B cell (primary cell): Measurements from ENCODE around the gene GRAP. TPM values are rescaled to one million over a fixed set of nuclear protein-coding genes. Genes with fewer than 3 reads are reported as not detected.

Source experiments
- ATAC-seq: fragments of 200-7000 bp; cut with Tn5 transposase; one replicate; pipeline ENCODE4 v1.10.0; 2021; ENCODE audit warnings: low read depth, mild to moderate bottlenecking, moderate number of reproducible peaks, moderate library complexity
- CTCF ChIA-PET: fragments of 350-600 bp; sonication (Branson Sonifier 250); formaldehyde crosslinking; loops from one replicate; lab custom pipeline; 2021; ENCODE audit warnings: antibody characterized with exemption, inconsistent platforms; lab: Charles Lee
- POLR2A ChIA-PET: fragments of 350-600 bp; sonication (Branson Sonifier 250); formaldehyde crosslinking; loops from one replicate; lab custom pipeline; 2021; ENCODE audit warnings: antibody characterized with exemption; lab: Charles Lee
- DNase-seq: peaks from one replicate; pipeline ENCODE4 v3.0.0; 2013
- H2AFZ ChIP-seq: 2 replicates; pipeline ENCODE4 v1.6.1; 2012; ENCODE audit warnings: mild to moderate bottlenecking, low read depth, low read length; ENCODE audit not compliant: insufficient read depth, poor library complexity, severe bottlenecking
- H3K27ac ChIP-seq, 2 donors: 1 replicate in 1 of 2; 2 replicates in 1 of 2; pipeline ENCODE4 v1.5.1; 2012 to 2013; ENCODE audit warnings: low read length in 2 of 2, mild to moderate bottlenecking in 2 of 2, moderate library complexity in 1 of 2
- H3K27me3 ChIP-seq, 4 experiments: fragments of 200-600 bp in 1 of 4; sonication (generic) in 1 of 4; replicated peaks in 1 of 4; 1 replicate in 2 of 4; 2 replicates in 2 of 4; pipeline versions ENCODE4 v1.6.1 to v1.7.0; 2013 to 2016; ENCODE audit warnings: low read length in 3 of 4, mild to moderate bottlenecking in 2 of 4, mixed read lengths in 1 of 4, moderate library complexity in 1 of 4; ENCODE audit not compliant: insufficient read depth in 4 of 4, control insufficient read depth in 3 of 4; ENCODE audit errors: control extremely low read depth in 1 of 4
- H3K36me3 ChIP-seq, 2 experiments: replicated peaks in 1 of 2; 1 replicate in 1 of 2; 2 replicates in 1 of 2; pipeline versions ENCODE4 v1.6.1 to v1.7.1; 2013; ENCODE audit warnings: low read length in 1 of 2; ENCODE audit not compliant: insufficient read depth in 2 of 2, control insufficient read depth in 1 of 2; ENCODE audit errors: control extremely low read depth in 1 of 2, extremely low read depth in 1 of 2
- H3K4me1 ChIP-seq, 2 donors: fragments of 200-600 bp in 1 of 2; sonication (generic) in 1 of 2; 1 replicate in 1 of 2; 2 replicates in 1 of 2; pipeline versions ENCODE4 v1.5.1 to v1.6.1; 2013 to 2017; ENCODE audit warnings: low read length in 2 of 2; ENCODE audit not compliant: control insufficient read depth in 2 of 2, insufficient read depth in 2 of 2
- H3K4me2 ChIP-seq: replicated peaks from 2 replicates; pipeline ENCODE3; 2012; ENCODE audit warnings: mild to moderate bottlenecking, low read depth, low read length; ENCODE audit not compliant: poor library complexity, severe bottlenecking
- H3K4me3 ChIP-seq, 5 experiments: fragments of 200-600 bp in 1 of 5; sonication (generic) in 1 of 5; 1 replicate in 3 of 5; 2 replicates in 2 of 5; pipeline versions ENCODE4 v1.5.1 to v1.7.0; 2011 to 2016; ENCODE audit warnings: low read length in 4 of 5, mild to moderate bottlenecking in 4 of 5, low read depth in 2 of 5, control low read depth in 1 of 5, moderate library complexity in 1 of 5; ENCODE audit not compliant: insufficient read depth in 1 of 5; ENCODE audit errors: control extremely low read depth in 1 of 5, extremely low read depth in 1 of 5
- H3K79me2 ChIP-seq: fragments of 200-600 bp; sonication (generic); one replicate; pipeline ENCODE4 v1.6.0; 2016; ENCODE audit warnings: low read length; ENCODE audit not compliant: control insufficient read depth, insufficient read depth
- H3K9ac ChIP-seq: fragments of 200-600 bp; sonication (generic); 2 replicates; pipeline ENCODE4 v1.6.1; 2017; ENCODE audit warnings: mild to moderate bottlenecking, low read length, moderate library complexity
- H3K9me3 ChIP-seq, 3 donors: one replicate each; pipeline versions ENCODE4 v1.6.1 to v1.7.1; 2013; ENCODE audit warnings: low read length in 2 of 3; ENCODE audit not compliant: control insufficient read depth in 2 of 3, insufficient read depth in 1 of 3; ENCODE audit errors: control extremely low read depth in 1 of 3
- H4K20me1 ChIP-seq: 2 replicates; pipeline ENCODE4 v1.6.0; 2012; ENCODE audit warnings: mild to moderate bottlenecking, low read length; ENCODE audit not compliant: insufficient read depth, control insufficient read depth, poor library complexity, severe bottlenecking
- H3K27ac Mint-ChIP-seq: one replicate; pipeline ENCODE4 v1.8.0; 2021; ENCODE audit warnings: mixed read lengths
- H3K27me3 Mint-ChIP-seq: one replicate; pipeline ENCODE4 v1.8.0; 2021; ENCODE audit warnings: mixed read lengths
- H3K4me1 Mint-ChIP-seq: one replicate; pipeline ENCODE4 v1.8.0; 2021; ENCODE audit warnings: mixed read lengths
- H3K4me3 Mint-ChIP-seq: one replicate; pipeline ENCODE4 v1.8.0; 2021; ENCODE audit warnings: mixed read lengths
- H3K9me3 Mint-ChIP-seq: one replicate; pipeline ENCODE4 v1.8.0; 2022; ENCODE audit warnings: mixed read lengths; ENCODE audit not compliant: insufficient read depth
- CTCF ChIP-seq: fragments of 200-600 bp; IDR thresholded peaks from one replicate; pipeline ENCODE4 v1.8.0; 2022; ENCODE audit warnings: antibody characterized with exemption, mild to moderate bottlenecking
- EZH2 ChIP-seq: IDR thresholded peaks from 2 replicates; pipeline ENCODE4 v1.6.1; 2012; ENCODE audit warnings: borderline replicate concordance, low read depth, mild to moderate bottlenecking, moderate library complexity, low read length; ENCODE audit not compliant: insufficient read depth, poor library complexity, severe bottlenecking
- WGBS: methylation state at CpG from one replicate; pipeline ENCODE4 v1.1.5; 2013; ENCODE audit warnings: missing lambda C conversion rate; ENCODE audit not compliant: insufficient coverage; 5-methylcytosine and 5-hydroxymethylcytosine counted together
- intact Hi-C: fragments of 100-400 bp; cut with micrococcal nuclease; formaldehyde crosslinking; loops from one replicate; pipeline ENCODE4 v1.10.0; 2022
- polyA plus RNA-seq: library from polyadenylated mRNA; depleted of rRNA; stranded (reverse); fragments of >200 nt; gene quantifications from 2 replicates; pipeline ENCODE4 v1.2.3, GENCODE V29; 2012
- total RNA-seq, 2 donors: library from RNA; stranded (reverse); fragments of 120-200 nt in 1 of 2; gene quantifications; 1 replicate in 1 of 2; 2 replicates in 1 of 2; pipeline versions ENCODE4 v1.2.3 to v1.2.4, GENCODE V29; 2013 to 2022

The GRAP gene
- total and polyA plus RNA-seq, 2 donors (not counting 1 experiment from before 2014, with no cell fraction given) = 59.8 to 93.2 TPM

GRCh38 chr17:19020016-19020415 lies 26.7 kb downstream of the GRAP start:
- H3K4me1 ChIP-seq = no peaks in the 10 kb centered on the region
- intact Hi-C loops = no loop called here
- H3K79me2 ChIP-seq = no peaks in the 10 kb centered on the region
- ChIA-PET POLR2A (no interaction called here), CTCF (interaction anchor here (1.6 kb wide), 1 partner anchor 59 kb away, joined by 3 read pairs; no protein-coding TSS in a partner anchor)
- no peak for DNase-seq
- no peak overlapping the region for H3K9ac ChIP-seq
- H4K20me1 ChIP-seq = peaks cover 39% of the 10 kb centered on the region
- peaks cover 1 to 44% of the 10 kb centered on the region in 2 experiments for H3K36me3 ChIP-seq
- H3K4me3 Mint-ChIP-seq = no peak overlapping the region
- no peaks in the 10 kb centered on the region for H3K9me3 Mint-ChIP-seq
- no peak overlapping the region for H3K27ac ChIP-seq
- H3K4me1 Mint-ChIP-seq = peaks cover 27% of the 10 kb centered on the region
- H3K27ac Mint-ChIP-seq = peak overlapping the region; percentile 27
- no peak for ATAC-seq
- no peak overlapping the region for H3K4me3 ChIP-seq
- no peak for TF ChIP-seq EZH2
- TF ChIP-seq CTCF = no peak
- H3K4me2 ChIP-seq = no peak overlapping the region
- H3K9me3 ChIP-seq = peaks cover 0 to 4% (median 0%) of the 10 kb centered on the region in 3 donors
- H2AFZ ChIP-seq = no peak overlapping the region
- no peaks in the 10 kb centered on the region for H3K27me3 ChIP-seq
- WGBS = 100% methylated on average over 2 of the region's 3 CpGs
- H3K27me3 Mint-ChIP-seq = no peaks in the 10 kb centered on the region

GRCh38 chr17:19019041-19019941 lies 27.5 kb downstream of the GRAP start:
- H4K20me1 ChIP-seq = peaks cover 34% of the 10 kb centered on the region
- CTCF ChIA-PET = no interaction called here
- no peaks in the 10 kb centered on the region for H3K9me3 Mint-ChIP-seq
- no peak overlapping the region for H3K27ac ChIP-seq
- peaks cover 0 to 4% (median 0%) of the 10 kb centered on the region in 3 donors for H3K9me3 ChIP-seq
- intact Hi-C loops = no loop called here
- no peaks in the 10 kb centered on the region for H3K4me1 ChIP-seq
- POLR2A ChIA-PET = no interaction called here
- no peak overlapping the region for H2AFZ ChIP-seq
- TF ChIP-seq EZH2 (no peak), CTCF (no peak)
- peaks cover 21% of the 10 kb centered on the region for H3K4me1 Mint-ChIP-seq
- 97% methylated on average over 12 of the region's 27 CpGs for WGBS
- no peaks in the 10 kb centered on the region for H3K79me2 ChIP-seq
- ATAC-seq (peak; percentile 28), DNase-seq (no peak)
- no peaks in the 10 kb centered on the region for H3K27me3 ChIP-seq
- peaks cover 1 to 38% of the 10 kb centered on the region in 2 experiments for H3K36me3 ChIP-seq
- H3K27me3 Mint-ChIP-seq = no peaks in the 10 kb centered on the region
- H3K4me3 ChIP-seq = no peak overlapping the region
- no peak overlapping the region for H3K4me3 Mint-ChIP-seq
- H3K4me2 ChIP-seq = no peak overlapping the region
- peak overlapping the region; percentile 26 for H3K27ac Mint-ChIP-seq
- no peak overlapping the region for H3K9ac ChIP-seq
